Neural cell (in vitro differentiated cells): ENCODE measurements around the gene NUB1.

ENCODE experiments used
- CTCF ChIP-seq: fragments of 450-650 bp; IDR thresholded peaks from 2 replicates; pipeline ENCODE4 v1.5.1; 2014; ENCODE audit warnings: antibody characterized with exemption, mild to moderate bottlenecking, moderate library complexity; ENCODE audit not compliant: poor library complexity, severe bottlenecking
- EP300 ChIP-seq: fragments of 450-650 bp; conservative IDR thresholded peaks from 2 replicates; pipeline ENCODE4 v1.6.1; 2014; ENCODE audit warnings: antibody characterized with exemption, mild to moderate bottlenecking, moderate library complexity; ENCODE audit not compliant: poor library complexity, severe bottlenecking
- EZH2 ChIP-seq: fragments of 200-600, 300-800 bp; shearing (Covaris generic), sonication (generic); IDR thresholded peaks from 2 replicates; pipeline ENCODE4 v1.6.1; 2014; ENCODE audit warnings: antibody characterized with exemption, low read length, borderline replicate concordance, mild to moderate bottlenecking; ENCODE audit not compliant: insufficient read depth, poor library complexity, severe bottlenecking
- POLR2AphosphoS5 ChIP-seq: IDR thresholded peaks from 2 replicates; pipeline ENCODE4 v1.6.1; 2012
- REST ChIP-seq: IDR thresholded peaks from 2 replicates; pipeline ENCODE4 v1.6.1; 2012; ENCODE audit warnings: borderline replicate concordance
- SMC3 ChIP-seq: fragments of 450-650 bp; conservative IDR thresholded peaks from 2 replicates; pipeline ENCODE4 v1.6.1; 2014; ENCODE audit warnings: antibody characterized with exemption, mild to moderate bottlenecking, moderate library complexity; ENCODE audit not compliant: poor library complexity

- TF ChIP-seq CTCF (no peak), POLR2AphosphoS5 (no peak), EP300 (no peak), REST (no peak), SMC3 (no peak), EZH2 (no peak)
These were observed 74.7 kb downstream of the NUB1 start for GRCh38 chr7:151416112-151416940.
